PC-9 (cell line): ENCODE data around the gene RIPOR2.

Source experiments
- CTCF ChIP-seq: fragments of 200-600 bp; sonication (generic); conservative IDR thresholded peaks from 2 replicates; pipeline ENCODE4 v1.6.1; 2017; ENCODE audit warnings: mixed run types, antibody characterized with exemption, mild to moderate bottlenecking, moderate library complexity
- EZH2 ChIP-seq: fragments of 200-600 bp; sonication (generic); IDR thresholded peaks from 2 replicates; pipeline ENCODE4 v1.8.0; 2017; ENCODE audit warnings: antibody characterized with exemption, low read depth

- TF ChIP-seq CTCF (no peak), EZH2 (no peak)
Observed at GRCh38 chr6:24893342-24893850, 42.4 kb downstream of the RIPOR2 start.
